ENCODE measurements around the gene PDE4B. TPM values are rescaled to one million over a fixed set of nuclear protein-coding genes. Genes with fewer than 3 reads are reported as not detected.
"Not testable (repeated sequence)": the region's sequence is repeated elsewhere in the genome, so short reads cannot be mapped to it uniquely, and the experiment has no call there.

PDE4B gene
- total RNA-seq, 2 experiments from 2014 or later = 42.2 to 71.2 TPM

DNA sequence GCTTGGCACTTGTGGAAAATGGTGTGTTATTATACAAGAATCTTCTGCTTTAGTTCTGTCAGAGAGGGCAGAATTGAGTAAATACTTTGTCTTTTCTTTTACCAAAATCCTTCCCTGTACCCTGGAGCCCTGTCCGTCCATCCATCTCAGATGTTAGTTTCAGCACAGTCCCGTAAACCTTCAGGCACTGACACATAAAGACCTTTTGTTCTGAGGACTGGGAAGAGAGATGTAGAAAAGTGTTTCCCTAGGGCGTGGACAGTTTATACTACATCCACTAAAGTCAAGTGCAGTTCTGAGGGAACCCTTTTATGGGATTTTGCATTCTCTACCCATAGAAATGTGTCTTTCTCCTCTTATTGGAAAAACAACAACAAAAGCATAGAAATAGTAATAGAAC is 162.4 kb downstream of the PDE4B start:
- H3K4me1 Mint-ChIP-seq = peaks cover 8% of the 10 kb centered on the region
- no peak for DNase-seq
- CTCF ChIA-PET = interaction anchor here (0.8 to 3.6 kb wide), 4 partner anchors 10 to 492 kb away, joined by 3 to 73 read pairs (median 4); no protein-coding TSS in a partner anchor
- H3K27ac Mint-ChIP-seq = no peak overlapping the region
- no peak overlapping the region for H3K4me3 Mint-ChIP-seq
- H3K36me3 Mint-ChIP-seq = no peaks in the 10 kb centered on the region
- H3K27me3 Mint-ChIP-seq = peaks cover 6% of the 10 kb centered on the region
- no peak for ATAC-seq
- no peaks in the 10 kb centered on the region for H3K9me3 Mint-ChIP-seq (ENCODE audit: low read depth)

DNA sequence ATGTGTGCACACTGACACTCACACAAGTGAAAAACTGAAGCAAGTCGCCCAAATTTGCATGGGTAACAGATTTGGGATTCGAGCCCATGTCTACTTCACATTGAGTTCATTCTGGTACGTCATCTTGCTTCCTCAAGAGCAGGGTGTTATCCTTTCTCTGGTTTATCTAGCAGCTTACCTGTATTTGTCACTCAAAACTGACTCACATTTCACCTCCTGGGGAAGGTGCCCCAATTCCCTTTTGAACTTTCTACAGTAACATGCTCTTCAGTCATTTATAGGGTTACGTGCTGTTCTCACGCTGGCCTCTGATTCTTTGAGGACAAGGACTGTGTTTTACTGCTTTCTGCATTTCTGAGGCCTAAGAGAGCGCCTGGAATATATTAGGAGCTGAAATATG is 162.8 kb downstream of the PDE4B start:
- CTCF ChIA-PET = interaction anchor here (0.8 to 3.6 kb wide), 5 partner anchors 9 to 770 kb away, joined by 3 to 73 read pairs (median 4); no protein-coding TSS in a partner anchor
- H3K4me1 Mint-ChIP-seq = peaks cover 11% of the 10 kb centered on the region
- no peak overlapping the region for H3K4me3 Mint-ChIP-seq
- no peaks in the 10 kb centered on the region for H3K9me3 Mint-ChIP-seq (ENCODE audit: low read depth)
- ATAC-seq = no peak
- H3K36me3 Mint-ChIP-seq = no peaks in the 10 kb centered on the region
- peaks cover 6% of the 10 kb centered on the region for H3K27me3 Mint-ChIP-seq
- H3K27ac Mint-ChIP-seq = no peak overlapping the region
- DNase-seq = no peak

DNA sequence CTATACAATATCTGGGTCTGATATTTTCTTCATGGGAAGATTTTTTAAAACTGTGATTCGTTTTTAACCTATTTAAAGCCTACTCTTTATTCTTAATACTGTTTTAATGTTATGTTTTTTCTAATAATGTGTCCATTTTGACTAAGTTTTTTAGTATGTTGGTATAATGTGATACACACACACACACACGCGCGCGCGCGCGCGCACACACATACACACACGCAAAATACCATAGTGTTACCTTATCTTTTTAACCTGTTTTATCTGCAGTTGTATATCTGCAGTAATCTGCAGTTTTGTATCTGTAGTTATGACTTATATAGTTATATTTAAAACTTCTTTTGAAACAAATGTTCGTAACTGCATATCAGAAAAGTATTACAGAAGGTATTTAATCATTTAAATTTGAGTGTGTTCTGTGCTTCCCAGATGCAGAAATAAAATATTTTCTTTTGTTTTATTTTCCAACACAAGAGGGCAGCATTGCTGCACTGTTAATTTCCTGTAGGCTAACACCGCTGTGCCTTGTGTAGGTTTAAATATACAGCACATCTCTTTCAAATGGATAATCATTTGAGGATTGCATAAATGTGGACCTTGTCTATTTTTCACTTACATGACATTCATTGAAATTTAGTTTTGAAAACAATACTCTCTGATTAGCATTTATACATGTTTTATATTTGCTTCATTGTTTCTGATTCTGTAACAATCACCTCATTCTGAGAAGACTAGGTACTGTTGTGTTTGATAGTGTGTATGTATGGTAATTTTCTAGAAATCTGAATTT is 166.1 kb downstream of the PDE4B start:
- CTCF ChIA-PET = interaction anchor here (0.6 to 8.8 kb wide), 15 partner anchors 13 to 722 kb away, joined by 3 to 148 read pairs (median 4); no protein-coding TSS in a partner anchor
- ATAC-seq = peak; percentile 83
- Mint-ChIP-seq H3K27me3 (peaks cover 6% of the 10 kb centered on the region), H3K36me3 (no peaks in the 10 kb centered on the region), H3K27ac (no peak overlapping the region), H3K9me3 (ENCODE audit: low read depth) (no peaks in the 10 kb centered on the region), H3K4me1 (peaks cover 6% of the 10 kb centered on the region), H3K4me3 (no peak overlapping the region)
- peak; percentile 43 for DNase-seq

DNA sequence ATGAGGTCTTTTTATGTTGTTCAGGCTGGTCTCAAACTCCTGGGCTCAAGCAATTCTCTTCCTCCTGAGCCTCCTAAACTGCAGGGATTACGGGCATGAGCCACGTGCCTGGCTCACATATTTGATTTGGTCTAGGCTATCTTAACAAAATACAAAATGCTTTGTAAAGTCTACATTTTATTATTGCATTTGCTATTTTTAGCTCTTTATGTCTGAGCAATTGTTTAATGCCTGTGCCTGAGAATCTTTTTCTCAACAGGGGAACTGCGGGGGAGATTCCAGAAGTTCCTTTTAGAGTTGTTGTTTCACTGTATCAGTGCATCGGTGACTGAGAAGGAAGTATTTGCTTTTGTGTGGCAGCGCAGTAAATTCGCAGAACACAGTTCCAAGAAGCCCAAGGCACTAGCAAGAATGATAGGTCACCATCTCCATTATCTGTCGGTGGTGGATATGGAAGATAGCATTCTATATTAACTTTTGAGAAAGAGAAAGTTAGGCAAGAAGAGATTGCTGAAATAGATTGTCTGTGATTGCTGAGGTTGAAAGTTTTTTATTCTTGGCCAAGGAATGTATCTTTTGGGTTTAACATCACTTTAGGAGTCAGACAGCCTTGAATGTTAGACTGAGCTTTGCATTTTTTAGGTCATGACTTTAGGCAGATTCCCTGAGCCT is 167.3 kb downstream of the PDE4B start:
- Mint-ChIP-seq H3K4me3 (no peak overlapping the region), H3K27ac (no peak overlapping the region), H3K4me1 (peaks cover 6% of the 10 kb centered on the region), H3K36me3 (no peaks in the 10 kb centered on the region), H3K27me3 (peaks cover 6% of the 10 kb centered on the region), H3K9me3 (ENCODE audit: low read depth) (no peaks in the 10 kb centered on the region)
- ATAC-seq (no peak), DNase-seq (no peak)
- CTCF ChIA-PET = interaction anchor here (0.6 to 8.8 kb wide), 11 partner anchors 11 to 724 kb away, joined by 3 to 148 read pairs (median 4); no protein-coding TSS in a partner anchor

DNA sequence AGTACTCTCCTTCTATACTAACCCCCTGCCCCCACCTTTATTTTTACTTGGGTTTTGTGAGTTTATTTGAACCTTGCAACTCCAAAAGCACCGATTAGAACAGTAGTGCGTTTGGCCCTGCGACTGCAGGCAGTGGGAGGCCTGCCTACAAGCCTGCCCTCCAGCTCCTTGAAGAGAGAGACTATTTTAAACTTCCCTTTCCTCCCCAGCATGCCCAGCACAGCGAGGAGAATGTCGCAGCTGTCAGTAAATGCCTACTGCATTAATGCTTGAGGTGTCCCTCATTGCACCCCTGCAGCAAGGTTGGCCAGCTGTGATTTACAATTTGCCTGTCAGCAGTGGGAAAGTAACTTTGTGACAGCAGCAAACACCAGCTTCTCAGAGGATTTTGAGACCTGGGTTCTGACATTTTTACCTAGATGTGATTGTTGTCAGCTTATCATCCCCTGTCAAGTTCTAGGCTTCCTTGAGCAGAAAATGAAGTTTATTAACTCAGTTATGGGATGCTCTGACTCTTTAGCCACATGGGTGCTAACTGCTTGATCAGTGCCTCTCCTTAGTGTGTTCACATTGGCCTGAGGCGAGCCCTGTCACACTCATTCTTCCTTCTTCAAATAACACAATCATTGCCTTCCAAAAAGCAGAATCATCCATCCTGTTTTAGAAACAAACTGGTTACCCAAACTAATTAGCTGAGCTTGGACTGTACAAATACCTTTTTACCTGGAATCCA is 170.6 kb downstream of the PDE4B start:
- CTCF ChIA-PET = interaction anchor here (1.1 to 8.8 kb wide), 4 partner anchors 276 to 541 kb away, joined by 3 to 148 read pairs (median 25); no protein-coding TSS in a partner anchor
- no peak for DNase-seq
- Mint-ChIP-seq H3K4me3 (no peak overlapping the region), H3K9me3 (ENCODE audit: low read depth) (peaks cover 3% of the 10 kb centered on the region), H3K27me3 (peaks cover 8% of the 10 kb centered on the region), H3K4me1 (peaks cover 6% of the 10 kb centered on the region), H3K36me3 (no peaks in the 10 kb centered on the region), H3K27ac (no peak overlapping the region)
- no peak for ATAC-seq

DNA sequence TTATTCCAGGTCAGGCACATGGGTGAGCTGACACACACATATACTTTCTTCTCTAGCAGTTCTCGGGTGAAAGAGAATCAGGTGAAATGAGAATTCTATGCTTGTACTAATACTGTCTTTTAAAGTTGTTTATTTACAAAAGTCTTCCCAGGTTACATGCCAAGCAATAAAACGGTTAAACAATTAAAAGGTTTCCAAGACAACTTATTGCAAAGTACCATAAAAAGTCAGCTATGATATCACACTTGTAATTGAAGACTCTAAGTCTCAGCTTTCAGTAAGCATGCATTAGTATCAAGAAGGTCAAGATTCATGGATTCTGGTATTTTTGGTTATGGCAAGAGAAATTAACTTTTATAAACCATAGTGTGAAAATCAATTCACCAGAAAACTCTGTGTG is 171.4 kb downstream of the PDE4B start:
- Mint-ChIP-seq H3K27ac (no peak overlapping the region), H3K4me1 (peaks cover 6% of the 10 kb centered on the region), H3K4me3 (no peak overlapping the region), H3K36me3 (no peaks in the 10 kb centered on the region), H3K9me3 (ENCODE audit: low read depth) (peaks cover 3% of the 10 kb centered on the region), H3K27me3 (peaks cover 10% of the 10 kb centered on the region)
- CTCF ChIA-PET = interaction anchor here (1.1 to 8.8 kb wide), 5 partner anchors 8 to 540 kb away, joined by 3 to 148 read pairs (median 5); no protein-coding TSS in a partner anchor
- DNase-seq (no peak), ATAC-seq (no peak)

DNA sequence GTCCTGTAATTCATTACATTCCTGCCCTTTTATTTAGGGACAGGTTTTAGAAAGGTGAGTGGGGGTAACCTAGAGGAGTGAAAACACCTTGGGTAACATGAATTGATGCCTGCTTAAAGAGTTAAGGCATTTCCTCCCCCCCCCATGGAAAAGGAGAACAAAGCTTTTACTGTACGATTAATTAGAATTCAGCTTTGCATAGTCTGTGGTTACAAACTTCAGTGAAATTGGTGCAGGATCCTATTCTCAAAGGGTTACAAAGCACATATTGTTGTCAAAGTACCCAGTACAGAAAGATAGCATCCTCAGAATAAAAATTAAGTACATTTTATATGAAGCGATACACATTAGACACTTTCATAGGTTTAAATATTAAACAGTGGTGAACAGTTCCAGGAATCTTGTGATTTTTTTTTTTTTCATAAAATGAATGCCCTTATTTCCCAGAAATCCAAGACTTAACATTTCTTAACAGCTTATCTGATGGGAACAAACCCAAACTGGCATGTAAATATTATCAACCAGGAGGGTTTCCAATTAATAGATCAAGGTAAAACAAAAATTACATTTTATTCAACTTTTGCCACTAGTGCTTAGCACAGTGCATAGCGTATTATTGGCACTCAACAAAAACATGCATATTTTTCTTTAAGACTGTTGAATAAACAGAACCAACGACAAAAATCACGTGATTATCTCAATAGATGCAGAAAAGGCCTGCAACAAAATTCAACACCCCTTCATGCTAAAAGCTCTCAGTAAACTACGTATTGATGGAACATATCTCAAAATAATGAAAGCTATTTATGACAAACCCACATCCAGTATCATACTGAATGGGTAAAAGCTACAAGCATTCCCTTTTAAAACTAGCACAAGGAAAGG is 172.7 kb downstream of the PDE4B start:
- no peak for ATAC-seq
- CTCF ChIA-PET = interaction anchor here (1.9 to 8.8 kb wide), 2 partner anchors 10 to 279 kb away, joined by 4 to 148 read pairs; no protein-coding TSS in a partner anchor
- no peak for DNase-seq
- Mint-ChIP-seq H3K27me3 (peaks cover 12% of the 10 kb centered on the region), H3K9me3 (ENCODE audit: low read depth) (peaks cover 3% of the 10 kb centered on the region), H3K4me3 (no peak overlapping the region), H3K27ac (no peak overlapping the region), H3K4me1 (peaks cover under 1% of the 10 kb centered on the region), H3K36me3 (no peaks in the 10 kb centered on the region)

DNA sequence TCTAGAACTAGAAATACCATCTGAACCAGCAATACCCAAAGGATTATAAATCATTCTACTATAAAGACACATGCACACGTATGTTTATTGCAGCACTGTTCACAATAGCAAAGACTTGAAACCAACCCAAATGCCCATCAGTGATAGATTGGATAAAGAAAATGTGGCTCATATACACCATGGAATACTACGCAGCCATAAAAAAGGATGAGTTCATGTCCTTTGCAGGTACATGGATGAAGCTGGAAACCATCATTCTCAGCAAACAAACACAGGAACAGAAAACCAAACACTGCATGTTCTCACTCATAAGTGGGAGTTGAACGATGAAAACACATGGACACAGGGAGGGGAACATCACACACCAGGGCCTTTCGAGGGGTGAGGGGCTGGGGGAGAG is 174.8 kb downstream of the PDE4B start:
- H3K4me1 Mint-ChIP-seq; H3K9me3 Mint-ChIP-seq (ENCODE audit: low read depth); H3K27ac Mint-ChIP-seq; ATAC-seq; H3K36me3 Mint-ChIP-seq; DNase-seq; H3K4me3 Mint-ChIP-seq: not testable (repeated sequence)
- CTCF ChIA-PET = interaction anchor here (8.8 kb wide), 1 partner anchor 277 kb away, joined by 148 read pairs; no protein-coding TSS in a partner anchor
- peaks cover 20% of the 10 kb centered on the region for H3K27me3 Mint-ChIP-seq

DNA sequence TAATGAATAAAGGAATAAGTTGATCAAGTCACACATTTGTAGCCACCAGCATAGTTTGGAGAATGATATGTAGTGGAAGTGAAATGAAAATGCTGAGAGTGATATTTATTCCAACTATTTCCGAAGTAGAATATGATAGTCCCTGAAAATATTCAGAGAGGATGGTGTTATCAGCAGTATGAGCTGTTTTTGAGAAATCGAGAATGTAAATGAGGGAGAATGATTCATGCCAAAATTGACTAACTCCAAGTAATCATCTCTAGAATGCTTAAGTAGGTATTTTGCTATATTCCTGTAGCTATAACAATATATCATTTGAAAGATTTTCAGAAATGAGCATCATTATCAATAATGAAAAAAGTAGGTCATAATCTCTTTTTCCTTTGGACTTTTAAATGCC is 178.9 kb downstream of the PDE4B start:
- Mint-ChIP-seq H3K4me3 (no peak overlapping the region), H3K36me3 (peaks cover 2% of the 10 kb centered on the region), H3K27me3 (peaks cover 18% of the 10 kb centered on the region), H3K9me3 (ENCODE audit: low read depth) (peaks cover 14% of the 10 kb centered on the region), H3K27ac (no peak overlapping the region), H3K4me1 (no peaks in the 10 kb centered on the region)
- ATAC-seq = no peak
- CTCF ChIA-PET = interaction anchor here (1.1 kb wide), 1 partner anchor 12 kb away, joined by 3 read pairs; no protein-coding TSS in a partner anchor
- DNase-seq = no peak

DNA sequence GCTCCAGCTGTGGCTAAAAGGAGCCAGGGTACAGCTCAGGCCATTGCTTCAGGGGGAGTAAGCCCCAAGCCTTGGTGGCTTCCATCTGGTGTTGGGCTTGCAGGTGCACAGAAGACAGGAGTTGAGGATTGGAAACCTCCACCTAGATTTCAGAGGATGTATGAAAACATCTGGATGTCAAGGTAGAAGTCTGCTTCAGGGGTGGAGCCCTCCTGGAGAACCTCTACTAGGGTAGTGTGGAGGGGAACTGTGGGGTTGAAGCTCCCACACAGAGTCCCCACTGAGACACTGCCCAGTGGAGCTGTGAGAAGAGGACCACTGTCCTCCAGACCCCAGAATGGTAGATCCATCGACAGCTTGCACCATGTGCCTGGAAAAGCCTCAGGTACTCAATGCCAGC is 183.0 kb downstream of the PDE4B start:
- Mint-ChIP-seq H3K27ac (no peak overlapping the region), H3K4me3 (no peak overlapping the region), H3K9me3 (ENCODE audit: low read depth) (peaks cover 13% of the 10 kb centered on the region), H3K4me1 (no peaks in the 10 kb centered on the region), H3K27me3 (peaks cover 16% of the 10 kb centered on the region), H3K36me3 (peaks cover 2% of the 10 kb centered on the region)
- CTCF ChIA-PET = no interaction called here
- ATAC-seq = no peak
- DNase-seq = no peak

DNA sequence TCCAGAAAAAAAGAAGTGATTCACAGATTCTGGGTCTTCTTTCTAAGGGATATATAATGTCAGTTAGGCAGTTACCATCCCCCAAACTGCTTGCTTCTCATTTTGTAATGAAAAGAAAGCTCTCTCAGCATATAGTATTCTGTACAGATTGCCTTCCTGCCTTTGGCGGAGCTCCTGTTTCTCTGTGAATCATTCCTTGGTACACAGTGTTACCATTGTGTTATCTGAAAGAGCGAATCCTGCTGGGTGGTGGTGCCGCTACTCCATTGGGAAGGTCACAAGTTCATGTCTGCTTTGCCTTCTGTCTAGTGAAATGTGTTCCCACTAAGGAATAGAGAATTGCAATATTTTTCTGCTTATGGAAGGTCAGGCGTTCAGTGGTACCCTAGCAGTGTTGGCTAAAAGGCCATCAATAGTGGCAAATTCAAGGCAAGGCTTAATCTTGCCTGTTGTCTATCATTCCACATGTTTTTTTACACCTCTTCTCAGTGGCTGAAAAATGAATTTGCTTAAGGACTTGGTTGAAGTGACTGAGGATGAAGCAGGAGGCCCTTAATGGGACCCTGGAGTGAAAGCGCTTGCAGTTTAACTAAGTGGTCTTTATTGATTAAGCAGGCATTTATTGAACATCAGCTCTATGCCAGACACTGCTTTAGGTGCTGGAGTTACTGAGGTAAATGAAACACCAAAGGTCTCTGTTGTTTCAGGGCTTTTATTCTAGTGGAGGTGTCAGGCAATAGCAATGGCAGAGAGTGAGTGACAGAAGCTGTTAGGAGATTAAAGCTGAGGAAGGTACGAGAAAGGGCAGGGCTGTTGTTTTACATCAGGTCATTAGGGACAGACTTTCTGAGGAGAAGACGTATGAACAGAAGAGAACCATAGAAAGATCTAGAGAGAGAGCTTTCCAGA is 186.7 kb downstream of the PDE4B start:
- CTCF ChIA-PET = interaction anchor here (0.9 kb wide), 1 partner anchor 18 kb away, joined by 3 read pairs; no protein-coding TSS in a partner anchor
- no peak for DNase-seq
- H3K4me3 Mint-ChIP-seq = no peak overlapping the region
- H3K4me1 Mint-ChIP-seq = no peaks in the 10 kb centered on the region
- no peak for ATAC-seq
- peaks cover 29% of the 10 kb centered on the region for H3K27me3 Mint-ChIP-seq
- H3K36me3 Mint-ChIP-seq = peaks cover 2% of the 10 kb centered on the region
- no peak overlapping the region for H3K27ac Mint-ChIP-seq
- peaks cover 13% of the 10 kb centered on the region for H3K9me3 Mint-ChIP-seq (ENCODE audit: low read depth)
